ENCODE data around the gene DAPK3. TPM values are rescaled to one million over a fixed set of nuclear protein-coding genes. Genes with fewer than 3 reads are reported as not detected.

Gene DAPK3
- polyA plus RNA-seq, 2 of the 4 experiments (the other 2 are of a cell fraction), result 33.0 to 54.9 TPM

GRCh38 chr19:3975637-3976087 is 4.8 kb upstream of the DAPK3 start:
- CTCF ChIA-PET, result interaction anchor here (0.6 to 1.1 kb wide), 3 partner anchors 10 to 164 kb away, joined by 3 to 7 read pairs (median 4); no protein-coding TSS in a partner anchor
- H3K27ac ChIP-seq, result no peak overlapping the region

GRCh38 chr19:3975144-3975543 is 4.2 kb upstream of the DAPK3 start:
- no peak overlapping the region for H3K4me3 ChIP-seq
- H3K4me1 ChIP-seq, result no peaks in the 10 kb centered on the region
- POLR2A ChIA-PET, result interaction anchor here (2.5 kb wide), 1 partner anchor 10 kb away, joined by 13 read pairs; the partner anchor contains the start of gene EEF2
- WGBS (ENCODE audit: missing lambda C conversion rate), result 83% methylated on average over 8 of the region's 8 CpGs
- ATAC-seq, result no peak
- DNase-seq (ENCODE audit: low read depth in 1 of 2, low spot score in 1 of 2), result no peak
- H3K4me2 ChIP-seq, result no peak overlapping the region
- H3K9me3 ChIP-seq, result no peaks in the 10 kb centered on the region
- no peak overlapping the region for H3K27ac ChIP-seq
- CTCF ChIA-PET, result interaction anchor here (1.1 kb wide), 2 partner anchors 11 to 13 kb away, joined by 3 to 4 read pairs; no protein-coding TSS in a partner anchor
- no peak for FAIRE-seq
- TF ChIP-seq HOXA7 (CRISPR knock-in tag; IDR thresholded peaks at IDR 0.05), result peak; percentile 75; the same call in 1 of the 2 replicates
- no peak for TF ChIP-seq RARB (CRISPR knock-in tag; IDR thresholded peaks at IDR 0.05)
- no peak for TF ChIP-seq HMGXB4 (CRISPR knock-in tag; IDR thresholded peaks at IDR 0.05; ENCODE audit: borderline replicate concordance)
- TF ChIP-seq GATA3 (IDR thresholded peaks at IDR 0.05; ENCODE audit: borderline replicate concordance), result no peak
- 0 out of 2 replicates have a peak, but pooled peaks have one; percentile 37 for TF ChIP-seq TFCP2L1 (CRISPR knock-in tag; IDR thresholded peaks at IDR 0.05)
- TF ChIP-seq CHD4 (IDR thresholded peaks at IDR 0.05; ENCODE audit: borderline replicate concordance), result no peak
- no peak for TF ChIP-seq KDM1A (IDR thresholded peaks at IDR 0.05; ENCODE audit: low read depth)
- TF ChIP-seq MAZ (IDR thresholded peaks at IDR 0.05; ENCODE audit: borderline replicate concordance, low read depth, low read length), result no peak
- no peak for TF ChIP-seq EHMT2 (IDR thresholded peaks at IDR 0.05; ENCODE audit: low read depth)
- no peak for TF ChIP-seq CTCF (IDR thresholded peaks at IDR 0.05)
- TF ChIP-seq FOSB (CRISPR knock-in tag; IDR thresholded peaks at IDR 0.05), result 0 out of 2 replicates have a peak, but pooled peaks have one; percentile 62
- no peak for TF ChIP-seq FOXS1 (CRISPR knock-in tag; IDR thresholded peaks at IDR 0.05)
- TF ChIP-seq ELK1 (IDR thresholded peaks at IDR 0.05; ENCODE audit: low read depth, low read length), result no peak
- no peak for TF ChIP-seq HOXB13 (CRISPR knock-in tag; IDR thresholded peaks at IDR 0.05; ENCODE audit: low read depth)
- TF ChIP-seq CHD2 (IDR thresholded peaks at IDR 0.05; ENCODE audit: low read length, partially characterized antibody), result no peak
- TF ChIP-seq ESRRA (IDR thresholded peaks at IDR 0.05; ENCODE audit: borderline replicate concordance, low read length), result no peak
- no peak for TF ChIP-seq BCL3 (IDR thresholded peaks at IDR 0.05)
- TF ChIP-seq RNF2 (IDR thresholded peaks at IDR 0.05; ENCODE audit: borderline replicate concordance, low read depth), result no peak
- no peak for TF ChIP-seq CBX2 (IDR thresholded peaks at IDR 0.05; ENCODE audit: borderline replicate concordance, low read depth)
- TF ChIP-seq ATOH8 (CRISPR knock-in tag; IDR thresholded peaks at IDR 0.05; ENCODE audit: low read depth), result no peak
- no peak for TF ChIP-seq CEBPB (IDR thresholded peaks at IDR 0.05)
- 0 out of 5 replicates have a peak, but pooled peaks of 1 of the 2 experiments have one; percentile 13 for TF ChIP-seq JUN (IDR thresholded peaks at IDR 0.05)

More at GRCh38 chr19:3975637-3976087, 4.8 kb upstream of the DAPK3 start:
- Histone ChIP-seq H3K4me3 (no peak overlapping the region), H3K4me1 (no peaks in the 10 kb centered on the region), H3K4me2 (no peak overlapping the region), H3K9me3 (no peaks in the 10 kb centered on the region)
- FAIRE-seq (no peak), ATAC-seq (no peak), DNase-seq (ENCODE audit: low read depth in 1 of 2, low spot score in 1 of 2) (no peak)
- TF ChIP-seq HOXA7 (CRISPR knock-in tag; IDR thresholded peaks at IDR 0.05), result peak; percentile 79; the same call in 1 of the 2 replicates
- peak; percentile 79; the same call in 1 of the 2 replicates for TF ChIP-seq FOSB (CRISPR knock-in tag; IDR thresholded peaks at IDR 0.05)
- TF ChIP-seq BCL3 (IDR thresholded peaks at IDR 0.05), result peak; percentile 35; the same call in 1 of the 3 replicates
- TF ChIP-seq TP53 (CRISPR knock-in tag; IDR thresholded peaks at IDR 0.05), result no peak
- TF ChIP-seq CEBPB (IDR thresholded peaks at IDR 0.05), result no peak
- POLR2A ChIA-PET, result interaction anchor here (0.6 to 2.5 kb wide), 2 partner anchors 10 to 30 kb away, joined by 4 to 13 read pairs; partner anchors contain the start of gene EEF2
- WGBS (ENCODE audit: missing lambda C conversion rate), result 87% methylated on average over 14 of the region's 14 CpGs
